Skeletal muscle satellite cell (primary cell): ENCODE measurements around the gene RHOD.

ENCODE experiments used
- H3K27me3 ChIP-seq: 2 replicates; pipeline ENCODE4 v1.7.0; 2013; ENCODE audit warnings: low read length; ENCODE audit not compliant: control insufficient read depth, insufficient read depth
- H3K36me3 ChIP-seq: 2 replicates; pipeline ENCODE4 v1.7.0; 2013; ENCODE audit warnings: mild to moderate bottlenecking, control low read depth, low read length; ENCODE audit not compliant: insufficient read depth
- H3K4me1 ChIP-seq: 2 replicates; pipeline ENCODE4 v1.7.0; 2013; ENCODE audit warnings: low read length; ENCODE audit not compliant: control insufficient read depth, insufficient read depth
- H3K4me2 ChIP-seq: 2 replicates; pipeline ENCODE4 v1.7.0; 2013; ENCODE audit warnings: mild to moderate bottlenecking, low read length
- H3K4me3 ChIP-seq: 2 replicates; pipeline ENCODE4 v1.7.0; 2013; ENCODE audit warnings: low read length
- H3K9ac ChIP-seq: 2 replicates; pipeline ENCODE4 v1.7.0; 2013; ENCODE audit warnings: mild to moderate bottlenecking, low read depth, low read length, moderate library complexity
- H3K9me3 ChIP-seq: replicated peaks from 2 replicates; pipeline ENCODE4 v1.7.0; 2013; ENCODE audit warnings: mild to moderate bottlenecking, control low read depth, low read length

The RHOD gene

DNA sequence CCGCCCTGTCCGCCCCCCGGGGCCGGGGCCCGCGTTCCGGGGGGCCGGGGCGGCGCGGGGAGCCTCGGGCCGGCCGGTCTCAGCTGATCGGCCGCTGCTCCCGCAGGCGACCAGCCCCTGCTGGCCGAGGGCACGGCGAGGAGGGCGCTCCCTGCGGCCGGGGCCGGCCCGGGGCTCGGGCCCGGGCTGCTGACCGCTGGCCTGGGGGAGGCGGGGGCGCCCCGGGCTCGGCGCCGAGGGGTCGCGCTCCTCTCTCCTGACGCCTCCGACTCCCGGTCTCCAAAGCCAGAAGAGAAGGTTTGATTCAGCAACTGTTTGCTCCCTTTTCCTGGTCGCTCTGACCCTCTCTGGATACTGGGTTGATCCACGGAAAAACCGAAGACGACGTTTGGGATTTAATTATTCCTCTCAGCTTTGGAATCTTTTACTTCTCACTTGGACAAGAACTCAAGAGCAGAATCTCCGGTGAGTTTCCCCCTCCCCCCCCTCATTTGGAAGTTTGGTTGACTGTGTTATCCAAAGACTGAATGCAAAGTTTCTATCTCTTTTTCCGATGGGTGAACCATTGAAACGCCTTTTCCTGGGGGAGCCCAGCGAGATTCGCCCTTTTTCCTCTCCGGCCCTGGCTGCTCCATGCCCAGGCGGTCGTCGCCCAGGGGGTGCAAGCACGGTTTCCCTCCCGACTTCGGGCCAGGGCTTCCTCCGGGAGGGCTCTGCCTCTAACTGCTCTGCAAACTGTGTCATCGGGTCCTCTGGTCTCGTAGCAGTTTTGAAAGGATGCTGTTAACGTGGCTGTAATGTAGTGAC, 63.1 kb downstream of the RHOD start:
- H3K27me3 ChIP-seq, result no peaks in the 10 kb centered on the region
- H3K4me1 ChIP-seq, result peaks cover 14% of the 10 kb centered on the region
- peak overlapping the region; percentile 98 for H3K9ac ChIP-seq
- H3K4me3 ChIP-seq, result peak overlapping the region; percentile 96
- H3K36me3 ChIP-seq, result peaks cover 6% of the 10 kb centered on the region
- H3K9me3 ChIP-seq, result no peaks in the 10 kb centered on the region
- H3K4me2 ChIP-seq, result peak overlapping the region; percentile 92

DNA sequence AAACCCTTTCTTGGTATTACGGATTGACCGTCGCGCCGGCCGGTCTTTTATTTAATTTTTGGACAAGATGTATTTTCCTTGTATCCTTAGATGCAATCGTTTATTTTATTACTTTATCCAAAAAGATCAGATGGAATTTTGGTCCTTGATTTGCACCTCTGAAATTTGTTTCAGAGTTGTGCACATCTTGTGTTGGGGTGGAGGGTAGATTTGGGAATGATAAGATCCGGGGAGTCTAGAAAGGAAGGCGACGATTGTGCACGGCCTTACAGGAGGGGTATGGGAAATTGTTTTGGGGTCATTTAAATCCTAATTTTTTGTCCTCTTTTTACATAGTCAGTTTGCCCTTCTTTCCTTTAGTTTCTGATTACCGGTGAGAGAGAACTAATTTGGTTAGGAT, 63.8 kb downstream of the RHOD start:
- Histone ChIP-seq H3K4me2 (peak overlapping the region; percentile 92), H3K9me3 (no peaks in the 10 kb centered on the region), H3K36me3 (peaks cover 6% of the 10 kb centered on the region), H3K4me1 (peaks cover 14% of the 10 kb centered on the region), H3K4me3 (peak overlapping the region; percentile 96), H3K27me3 (no peaks in the 10 kb centered on the region), H3K9ac (peak overlapping the region; percentile 98)

DNA sequence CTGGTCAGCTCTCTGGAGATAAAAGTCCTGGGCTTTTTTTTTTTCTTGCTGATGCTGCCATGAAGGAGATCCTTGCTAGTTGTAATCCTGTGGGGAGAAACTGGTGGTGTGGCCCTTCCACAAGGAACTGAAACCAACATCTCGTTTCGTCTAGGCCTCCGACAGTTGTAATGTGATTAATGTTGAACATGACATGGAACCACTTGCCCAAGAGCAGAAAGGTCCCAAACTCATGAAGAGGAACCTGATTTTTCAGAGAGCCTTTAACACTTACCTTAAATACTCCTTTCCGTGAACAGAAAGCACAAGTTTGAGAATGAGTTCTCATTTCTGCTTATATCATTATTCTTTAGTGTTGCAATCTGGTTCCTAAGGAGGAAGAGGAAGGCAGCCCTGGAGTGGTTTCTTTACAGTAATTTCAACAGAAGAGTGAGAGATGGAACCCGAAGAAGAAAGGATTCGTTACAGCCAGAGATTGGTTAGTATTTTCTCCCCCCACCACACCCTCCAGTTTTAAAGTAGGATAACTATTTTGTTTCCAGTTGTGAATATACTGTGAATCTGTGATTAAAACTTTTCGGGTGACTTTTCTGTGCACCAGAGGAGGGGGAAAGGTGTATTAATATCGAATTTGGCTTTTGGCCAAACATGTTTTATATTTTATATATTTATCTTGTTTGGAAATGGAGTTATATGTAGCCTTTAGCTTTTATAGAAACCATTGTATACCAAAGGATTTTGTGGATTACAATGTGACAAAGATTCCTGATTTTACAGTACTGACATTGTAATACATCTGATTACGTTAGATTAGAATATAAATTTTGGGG, 64.4 kb downstream of the RHOD start:
- Histone ChIP-seq H3K4me3 (peak overlapping the region; percentile 96), H3K36me3 (peaks cover 6% of the 10 kb centered on the region), H3K27me3 (no peaks in the 10 kb centered on the region), H3K9me3 (no peaks in the 10 kb centered on the region), H3K9ac (peak overlapping the region; percentile 98), H3K4me2 (peak overlapping the region; percentile 92), H3K4me1 (peaks cover 14% of the 10 kb centered on the region)
